ENCODE results near the gene ARID1B.

GRCh38 chr6:156854466-156855161, 77.4 kb downstream of the ARID1B start:
- TF ChIP-seq CTCF (conservative IDR thresholded peaks at IDR 0.05): no peak
- no peak for TF ChIP-seq ZFX (IDR thresholded peaks at IDR 0.05)
